Renal pelvis (tissue), 4 donors: ENCODE data around the gene CAMK1D. TPM values are rescaled to one million over a fixed set of nuclear protein-coding genes. Genes with fewer than 3 reads are reported as not detected.
"Not testable (repeated sequence)": the region's sequence is repeated elsewhere in the genome, so short reads cannot be mapped to it uniquely, and the experiment has no call there.

Source experiments
- DNase-seq: peaks from one replicate; pipeline ENCODE4 v3.0.0-alpha.2; 2013
- polyA plus RNA-seq, 3 donors: library from polyadenylated mRNA; unstranded; fragments of 120-200 nt; gene quantifications; one replicate each; pipeline ENCODE4 v1.2.1, GENCODE V29; 2013; ENCODE audit not compliant: insufficient read length in 3 of 3

Gene CAMK1D
- polyA plus RNA-seq, 3 donors: 9.2 to 11.8 (median 10.6) TPM

DNA sequence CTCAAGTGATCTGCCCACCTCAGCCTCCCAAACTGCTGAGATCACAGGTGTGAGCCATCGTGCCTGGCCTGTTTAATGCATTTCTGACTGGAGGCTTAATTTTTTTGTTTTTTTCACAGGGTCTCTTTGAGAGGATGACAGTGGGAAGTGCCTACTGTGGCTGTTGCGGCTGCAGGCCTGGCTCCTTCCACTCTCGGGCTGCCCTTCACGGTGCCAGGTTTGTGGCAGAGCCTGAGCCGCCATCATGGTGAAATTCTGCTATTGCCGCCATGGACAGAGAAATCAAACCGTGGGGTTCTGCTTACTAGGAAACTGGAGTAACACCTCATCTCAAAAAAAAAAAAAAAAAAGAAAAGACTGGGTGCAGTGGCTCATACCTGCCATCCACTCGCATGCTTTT is 142.7 kb downstream of the CAMK1D start:
- DNase-seq: no peak

DNA sequence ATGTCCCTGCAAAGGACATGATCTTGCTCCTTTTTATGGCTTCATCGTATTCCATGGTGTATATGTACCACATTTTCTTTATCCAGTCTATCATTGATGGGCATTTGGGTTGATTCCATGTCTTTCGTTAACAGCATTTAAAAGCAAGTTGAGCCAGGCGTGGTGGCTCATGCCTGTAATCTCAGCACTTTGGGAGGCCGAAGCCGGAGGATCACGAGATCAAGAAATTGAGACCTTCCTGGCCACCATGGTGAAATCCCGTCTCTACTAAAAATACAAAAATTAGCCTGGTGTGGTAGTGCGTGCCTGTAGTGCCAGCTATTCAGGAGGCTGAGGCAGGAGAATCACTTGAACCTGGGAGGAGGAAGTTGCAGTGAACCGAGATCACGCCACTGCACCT is 147.7 kb downstream of the CAMK1D start:
- DNase-seq: not testable (repeated sequence)

DNA sequence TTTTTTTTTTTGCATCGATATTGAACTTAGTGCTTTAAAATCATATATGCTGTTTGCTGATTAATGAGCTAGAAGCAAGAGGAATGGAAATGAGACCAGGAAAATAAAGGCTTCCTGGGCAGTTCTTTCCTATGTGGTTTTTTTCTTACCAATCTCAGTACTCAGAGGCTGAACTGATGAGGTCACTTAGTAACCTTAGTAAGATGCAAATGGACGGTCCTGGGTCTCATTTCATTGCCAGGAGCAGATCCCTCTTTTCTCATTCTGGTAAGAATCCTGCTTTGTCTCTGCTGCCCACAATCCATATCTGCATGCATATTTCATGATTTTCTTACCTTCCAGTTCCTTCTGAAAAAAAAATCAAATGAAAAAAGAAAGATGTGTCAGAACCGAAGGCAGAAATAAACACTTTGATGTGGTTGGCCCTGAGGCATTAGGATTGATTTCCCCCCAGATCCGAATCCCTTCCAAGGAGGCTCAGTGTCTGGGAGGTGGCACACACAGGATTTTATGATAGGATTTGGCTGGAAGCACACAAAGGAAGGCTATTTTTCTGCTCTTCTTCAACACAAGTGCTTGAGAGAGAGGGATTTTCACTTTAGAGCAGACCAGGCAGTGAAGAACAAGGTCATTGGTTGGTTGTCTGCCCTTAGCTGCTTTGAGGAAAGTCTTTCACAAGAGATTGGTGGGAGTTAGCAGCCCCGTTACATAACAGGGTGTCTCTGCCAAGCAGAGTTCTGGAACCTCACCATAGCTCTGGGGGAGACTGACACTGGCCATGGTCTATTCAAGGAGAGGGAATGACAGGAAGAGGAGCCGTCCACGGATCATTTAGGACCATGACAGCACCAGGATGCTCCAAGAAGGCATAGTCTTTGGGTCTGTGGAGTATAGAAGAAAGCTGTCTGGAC is 150.0 kb downstream of the CAMK1D start:
- no peak for DNase-seq

- no peak for DNase-seq
These were observed 151.3 kb downstream of the CAMK1D start for GRCh38 chr10:12500381-12501303.

DNA sequence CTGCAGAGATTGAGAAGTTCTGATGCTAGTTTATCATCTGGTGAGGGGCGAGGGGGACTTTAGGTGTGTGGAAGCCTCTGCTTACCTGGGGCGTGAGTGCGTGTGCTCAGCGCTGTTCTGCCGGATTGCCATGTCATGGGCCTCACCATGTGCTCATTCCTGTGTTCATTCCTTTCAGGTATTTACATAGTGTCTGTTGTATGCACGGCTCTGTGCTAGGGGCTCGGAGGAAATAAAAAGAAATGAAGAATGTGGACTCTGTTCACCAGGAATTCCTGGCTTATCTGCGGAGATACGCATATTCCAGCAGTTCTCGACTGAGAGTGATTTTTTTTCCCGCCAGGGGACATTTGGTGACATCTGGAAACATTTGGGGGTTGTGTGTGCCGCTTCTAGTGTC is 152.0 kb downstream of the CAMK1D start:
- DNase-seq: no peak

DNA sequence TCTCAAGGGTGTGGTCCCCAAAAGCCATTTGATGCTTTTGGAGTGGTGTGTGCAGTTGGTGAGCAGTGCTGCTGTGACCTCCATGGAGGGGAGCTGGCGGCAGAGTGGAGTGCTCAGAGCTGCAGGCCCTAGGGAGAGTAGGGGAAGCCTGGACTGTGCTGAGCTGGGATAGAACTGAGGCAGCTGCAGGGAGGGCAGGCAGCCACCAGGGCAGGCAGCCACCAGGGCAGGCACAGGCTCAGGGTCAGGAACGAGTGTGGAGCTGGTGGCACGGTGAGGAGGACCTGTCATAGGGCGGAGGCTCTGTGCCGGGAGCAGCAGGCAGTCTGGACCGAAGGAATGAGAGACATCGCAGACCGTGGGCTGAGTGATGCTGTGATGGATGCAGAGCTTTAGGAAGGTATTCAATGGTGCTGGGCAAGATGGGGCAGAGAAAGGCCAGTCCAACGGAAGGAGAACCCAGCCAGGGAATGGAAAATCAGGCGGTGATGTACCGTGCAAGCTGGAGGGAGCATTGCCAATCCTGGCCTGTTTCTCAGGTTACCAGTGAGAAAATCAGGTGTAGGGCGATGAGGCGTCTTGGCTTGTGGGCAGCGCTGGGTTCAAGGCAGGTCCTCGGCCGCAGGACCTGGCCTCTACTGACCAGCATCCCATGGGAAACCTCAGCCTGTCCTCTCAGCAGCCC is 152.6 kb downstream of the CAMK1D start:
- DNase-seq: no peak

- no peak for DNase-seq
These were observed 153.4 kb downstream of the CAMK1D start for GRCh38 chr10:12502526-12503274.

- no peak for DNase-seq
These were observed 154.0 kb downstream of the CAMK1D start for GRCh38 chr10:12503311-12503710.

- no peak for DNase-seq
These were observed 154.8 kb downstream of the CAMK1D start for GRCh38 chr10:12504176-12504575.

DNA sequence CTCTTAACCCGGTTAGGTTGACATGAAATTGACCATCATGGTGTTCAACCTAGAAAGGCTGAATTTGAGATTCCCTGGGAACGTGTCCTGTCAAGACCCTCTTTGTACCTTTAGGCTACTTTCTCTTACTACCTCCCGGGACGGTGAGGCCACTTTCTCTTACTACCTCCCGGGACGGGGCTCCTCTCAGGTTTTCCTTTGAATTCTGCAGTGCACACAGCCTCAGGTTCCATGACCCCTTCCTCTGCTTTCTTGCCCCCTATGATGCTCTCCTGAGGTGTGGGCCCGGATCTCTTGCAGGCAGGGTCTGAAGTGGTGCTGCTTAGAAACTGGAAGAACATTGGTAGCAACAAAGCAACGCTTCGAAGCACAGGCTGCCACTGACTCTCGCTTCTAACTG is 155.3 kb downstream of the CAMK1D start:
- DNase-seq: no peak

DNA sequence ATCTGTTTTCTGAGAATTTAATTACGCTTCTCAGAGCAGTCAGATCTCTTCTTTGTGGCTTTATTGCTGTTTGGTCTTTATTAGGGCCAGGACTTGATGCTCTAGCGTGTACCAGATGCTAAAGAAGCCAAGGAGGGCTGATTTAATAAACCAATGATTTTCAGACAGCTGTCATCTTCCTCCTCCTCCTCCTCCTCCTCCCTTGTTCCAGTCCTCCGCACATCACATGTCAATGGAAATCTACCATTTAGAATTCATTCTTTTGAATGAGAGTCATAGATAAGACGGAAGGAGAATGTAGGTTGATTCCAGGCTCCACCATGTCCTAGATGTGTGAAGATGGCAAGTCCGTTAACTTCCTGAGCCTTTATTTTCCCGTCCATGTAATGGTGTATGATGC is 156.3 kb downstream of the CAMK1D start:
- DNase-seq: no peak

- DNase-seq: no peak
These were observed 158.0 kb downstream of the CAMK1D start for GRCh38 chr10:12507165-12507850.

GRCh38 chr10:12508165-12508564 is 158.8 kb downstream of the CAMK1D start:
- DNase-seq: no peak

DNA sequence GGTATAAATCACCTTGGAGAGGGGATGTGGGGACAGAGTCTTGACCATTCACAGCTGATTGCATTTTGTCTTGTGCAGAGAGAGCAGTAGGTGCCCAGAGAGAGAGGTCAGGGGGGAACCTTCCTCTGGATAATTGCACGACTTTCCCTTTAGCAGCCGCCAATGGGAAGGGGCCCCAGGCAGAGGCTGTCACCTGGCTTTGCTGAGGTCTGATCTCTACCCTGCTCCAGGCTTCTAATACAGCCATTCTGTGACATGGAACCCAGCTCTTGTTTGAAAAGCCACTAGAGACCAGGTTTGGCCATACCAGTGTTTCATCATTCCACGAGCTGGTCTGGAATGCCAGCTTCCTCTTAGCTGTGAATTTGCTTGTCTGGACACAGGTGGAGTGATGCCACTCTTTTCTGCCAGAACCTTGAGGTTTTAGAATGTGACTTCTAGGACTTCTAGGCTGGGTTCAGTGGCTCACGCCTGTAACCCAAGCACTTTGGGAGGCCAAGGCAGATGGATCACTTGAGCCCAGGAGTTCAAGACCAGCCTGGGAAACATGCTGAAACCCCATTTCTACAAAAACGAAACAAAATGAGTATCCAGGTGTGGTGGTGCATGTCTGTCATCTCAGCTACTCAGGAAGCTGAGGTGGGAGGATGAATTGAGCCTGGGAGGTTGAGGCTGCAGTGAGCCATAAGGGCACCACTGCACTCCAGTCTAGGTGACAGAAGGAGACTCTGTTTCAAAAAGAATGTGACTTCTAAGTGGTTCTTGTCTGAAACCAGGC is 159.9 kb downstream of the CAMK1D start:
- no peak for DNase-seq

DNA sequence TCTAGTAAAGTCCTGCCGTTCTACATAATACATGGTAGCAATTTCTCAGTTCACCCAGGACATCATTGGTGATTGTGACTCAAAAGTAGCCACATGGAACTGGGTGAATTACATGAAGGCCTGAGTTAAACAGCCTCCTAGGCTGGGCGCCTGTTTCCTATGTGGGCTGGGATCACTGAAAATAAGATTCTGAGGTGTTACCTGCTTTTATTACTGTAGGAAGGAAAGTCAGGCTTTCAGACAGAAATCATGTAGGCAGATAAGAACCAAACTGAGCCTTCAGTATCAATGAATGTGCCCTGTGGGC is 160.4 kb downstream of the CAMK1D start:
- DNase-seq: no peak

DNA sequence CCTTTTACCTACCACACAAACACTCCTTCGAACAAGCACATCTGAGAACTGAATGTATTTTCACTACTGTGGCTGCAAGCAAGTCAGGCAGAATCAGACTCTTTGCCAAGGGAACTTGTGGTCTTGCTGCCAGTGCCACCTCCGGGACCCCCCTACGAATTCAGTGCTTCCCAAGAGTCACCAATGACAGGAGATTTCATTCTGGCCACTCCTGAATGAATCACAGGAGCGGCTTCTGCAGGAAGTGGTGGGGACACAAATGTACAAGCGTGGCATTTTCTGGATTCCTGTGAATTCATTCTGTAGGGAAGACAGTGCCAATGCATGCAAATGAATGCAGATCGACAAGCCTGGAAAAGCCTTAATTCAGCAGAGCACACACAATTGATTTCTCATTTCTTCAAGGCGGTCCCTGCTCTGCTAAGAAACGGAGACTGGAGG is 161.2 kb downstream of the CAMK1D start:
- DNase-seq: no peak

DNA sequence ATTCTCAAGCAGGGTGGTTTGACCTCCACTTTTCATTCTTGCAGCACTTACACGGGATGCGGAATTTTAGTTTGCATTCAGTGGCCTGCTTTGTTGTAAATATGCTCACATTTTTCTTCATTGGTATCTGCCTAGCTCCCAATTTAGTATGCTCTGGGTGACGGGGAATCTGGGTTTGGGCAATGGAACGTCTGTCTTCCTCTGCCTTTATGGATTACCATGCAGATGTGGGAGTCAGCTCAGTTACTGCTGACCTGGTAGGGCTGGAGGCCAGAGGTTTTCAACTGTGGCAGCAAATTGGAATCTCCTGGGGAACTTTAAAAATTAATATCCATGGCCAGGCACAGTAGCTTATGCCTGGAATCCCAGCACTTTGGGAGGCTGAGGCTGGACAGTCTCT is 161.6 kb downstream of the CAMK1D start:
- DNase-seq: no peak

- DNase-seq: no peak
These were observed 162.3 kb downstream of the CAMK1D start for GRCh38 chr10:12511651-12512050.

DNA sequence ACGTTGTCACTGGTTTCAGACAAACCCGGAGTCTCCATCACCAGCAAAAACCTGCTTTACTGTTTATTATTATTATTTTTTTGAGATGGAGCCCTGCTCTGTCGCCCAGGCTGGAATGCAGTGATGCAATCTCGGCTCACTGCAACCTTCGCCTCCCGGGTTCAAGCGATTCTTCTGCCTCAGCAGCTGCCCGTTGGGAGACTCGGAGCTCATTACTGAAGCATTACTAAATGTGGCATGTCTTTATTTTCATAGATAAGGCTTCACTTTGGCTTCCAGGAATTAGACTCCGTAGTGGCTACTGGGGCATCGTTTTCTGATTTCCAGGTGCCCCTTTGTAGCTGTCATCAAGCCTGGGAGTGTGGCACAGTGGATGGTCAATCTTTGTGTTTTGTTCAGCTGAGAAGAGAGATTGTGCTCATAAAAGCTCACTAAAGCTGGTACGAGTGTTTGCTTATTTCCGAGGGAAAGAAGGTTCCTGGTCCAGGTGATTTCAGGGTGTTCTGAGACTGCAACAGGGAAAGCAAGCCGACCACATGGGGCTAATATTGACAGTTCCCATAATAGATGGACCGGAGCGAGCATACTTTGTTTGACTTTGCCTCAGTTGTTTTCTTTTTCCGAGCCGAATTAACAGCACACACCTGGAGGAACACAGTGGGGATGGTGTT is 163.1 kb downstream of the CAMK1D start:
- DNase-seq: no peak

DNA sequence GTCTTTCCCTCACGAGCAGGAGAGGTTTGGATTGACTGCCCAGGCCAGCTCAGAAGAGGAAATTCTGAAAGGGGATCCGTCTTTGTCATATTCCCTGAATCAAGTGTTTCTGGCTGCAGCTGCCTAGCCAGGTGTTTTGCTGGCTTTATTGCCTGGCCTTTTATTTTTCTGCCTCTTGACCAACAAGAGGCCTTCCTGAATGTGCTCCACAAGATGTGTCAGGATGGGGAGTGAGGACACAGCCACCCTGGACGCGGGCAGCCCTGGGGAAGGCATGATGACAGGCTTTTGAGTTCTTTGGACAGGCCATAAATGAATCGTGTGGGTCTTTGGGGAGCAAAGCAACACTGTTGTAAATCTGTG is 163.6 kb downstream of the CAMK1D start:
- DNase-seq: no peak
